Gastrocnemius medialis (tissue), 4 donors: ENCODE results near the gene CARMIL1.

Experiments used
- POLR2A ChIP-seq, 2 donors: fragments of 450-650 bp; IDR thresholded peaks; one replicate each; pipeline ENCODE4 v1.6.1; 2017; ENCODE audit warnings: antibody characterized with exemption in 2 of 2, mild to moderate bottlenecking in 2 of 2, moderate library complexity in 2 of 2
- TF ChIP-seq, protein P1 (sequence below), 5 experiments: fragments of 450-650 bp in 3 of 5; fragments of 200-600 bp in 2 of 5; sonication (generic) in 2 of 5; IDR thresholded peaks in 4 of 5; conservative IDR thresholded peaks in 1 of 5; 1 replicate in 4 of 5; 2 replicates in 1 of 5; pipeline ENCODE4 v1.5.1; 2016 to 2019; ENCODE audit warnings: antibody characterized with exemption in 5 of 5, mild to moderate bottlenecking in 3 of 5, moderate library complexity in 3 of 5

DNA sequence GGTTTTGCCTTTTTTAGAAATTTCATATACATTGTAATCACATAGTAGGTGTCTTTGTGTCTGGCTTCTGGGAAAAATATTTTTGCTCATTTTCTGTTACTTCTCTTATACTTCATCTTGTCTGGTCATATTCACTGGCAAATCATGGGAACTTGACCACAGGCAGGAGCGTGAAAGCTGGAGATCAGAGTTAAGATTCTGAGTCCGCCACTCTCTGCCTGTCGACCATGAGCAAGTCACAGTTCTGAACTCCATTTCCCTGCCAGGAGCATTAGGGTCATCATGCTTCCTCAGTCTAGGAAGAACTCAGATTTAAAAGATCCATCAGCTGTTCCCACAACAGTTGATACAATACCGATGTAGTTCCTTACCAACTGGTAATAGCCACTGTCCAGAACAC, 360.5 kb downstream of the CARMIL1 start:
- TF ChIP-seq POLR2A (IDR thresholded peaks at IDR 0.05), result no peak
- TF ChIP-seq, protein P1, sequence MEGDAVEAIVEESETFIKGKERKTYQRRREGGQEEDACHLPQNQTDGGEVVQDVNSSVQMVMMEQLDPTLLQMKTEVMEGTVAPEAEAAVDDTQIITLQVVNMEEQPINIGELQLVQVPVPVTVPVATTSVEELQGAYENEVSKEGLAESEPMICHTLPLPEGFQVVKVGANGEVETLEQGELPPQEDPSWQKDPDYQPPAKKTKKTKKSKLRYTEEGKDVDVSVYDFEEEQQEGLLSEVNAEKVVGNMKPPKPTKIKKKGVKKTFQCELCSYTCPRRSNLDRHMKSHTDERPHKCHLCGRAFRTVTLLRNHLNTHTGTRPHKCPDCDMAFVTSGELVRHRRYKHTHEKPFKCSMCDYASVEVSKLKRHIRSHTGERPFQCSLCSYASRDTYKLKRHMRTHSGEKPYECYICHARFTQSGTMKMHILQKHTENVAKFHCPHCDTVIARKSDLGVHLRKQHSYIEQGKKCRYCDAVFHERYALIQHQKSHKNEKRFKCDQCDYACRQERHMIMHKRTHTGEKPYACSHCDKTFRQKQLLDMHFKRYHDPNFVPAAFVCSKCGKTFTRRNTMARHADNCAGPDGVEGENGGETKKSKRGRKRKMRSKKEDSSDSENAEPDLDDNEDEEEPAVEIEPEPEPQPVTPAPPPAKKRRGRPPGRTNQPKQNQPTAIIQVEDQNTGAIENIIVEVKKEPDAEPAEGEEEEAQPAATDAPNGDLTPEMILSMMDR (IDR thresholded peaks at IDR 0.05 in 4 of 5, conservative IDR thresholded peaks at IDR 0.05 in 1 of 5), result no peak
